HFF-Myc (cell line): ENCODE measurements around the gene CCT8.
A peak's percentile ranks its signal among the peaks of the same experiment; 100 is the strongest.

Source experiments
- DNase-seq: peaks from one replicate; pipeline ENCODE4 v3.0.0-alpha.2; 2011; ENCODE audit warnings: low read depth; ENCODE audit errors: extremely low read depth
- H3K4me3 ChIP-seq: replicated peaks from 2 replicates; pipeline ENCODE4 v1.5.1; 2011; ENCODE audit warnings: low read depth, mild to moderate bottlenecking, control low read depth, low read length
- CTCF ChIP-seq: IDR thresholded peaks from 2 replicates; pipeline ENCODE4 v1.5.1; 2012; ENCODE audit warnings: mild to moderate bottlenecking, low read depth, low read length, control low read depth; ENCODE audit errors: missing control alignments

Gene CCT8

GRCh38 chr21:29033871-29034270 lies 39.6 kb downstream of the CCT8 start:
- H3K4me3 ChIP-seq: no peak overlapping the region
- no peak for DNase-seq
- no peak for TF ChIP-seq CTCF

GRCh38 chr21:29033301-29033700 lies 40.1 kb downstream of the CCT8 start:
- no peak overlapping the region for H3K4me3 ChIP-seq
- no peak for TF ChIP-seq CTCF
- DNase-seq: no peak

GRCh38 chr21:29030909-29031308 lies 42.5 kb downstream of the CCT8 start:
- TF ChIP-seq CTCF: no peak
- no peak for DNase-seq
- H3K4me3 ChIP-seq: no peak overlapping the region

GRCh38 chr21:29029524-29029923 lies 43.9 kb downstream of the CCT8 start:
- no peak for TF ChIP-seq CTCF
- H3K4me3 ChIP-seq: no peak overlapping the region
- DNase-seq: no peak

- no peak for TF ChIP-seq CTCF
- DNase-seq: no peak
These were observed 48.1 kb downstream of the CCT8 start for GRCh38 chr21:29025328-29025713.

GRCh38 chr21:29024474-29025327 lies 48.7 kb downstream of the CCT8 start, which contains the start of gene USP16:
Gene USP16, plus strand, starts transcription at chr21:29024668. Its CDS starts 3,246 bp downstream, at chr21:29027914.
- peak within 1 kb of the TSS; percentile 84 for H3K4me3 ChIP-seq
- DNase-seq: peak; percentile 97
- TF ChIP-seq CTCF: no peak

More at GRCh38 chr21:29025328-29025713, 48.1 kb downstream of the CCT8 start:
- H3K4me3 ChIP-seq: peak overlapping the region; percentile 84
